Fibroblast of skin of abdomen (primary cell): ENCODE measurements around the gene HAO2. TPM values are rescaled to one million over a fixed set of nuclear protein-coding genes. Genes with fewer than 3 reads are reported as not detected.
"Not testable (repeated sequence)": the region's sequence is repeated elsewhere in the genome, so short reads cannot be mapped to it uniquely, and the experiment has no call there.

ENCODE experiments used
- DNase-seq: peaks from one replicate; pipeline ENCODE4 v3.0.0-alpha.2; 2013
- polyA plus RNA-seq, 2 experiments: library from polyadenylated mRNA; unstranded; fragments of 120-200 nt; gene quantifications; one replicate each; pipeline ENCODE4 v1.2.1, GENCODE V29; 2013; ENCODE audit not compliant: insufficient read length in 2 of 2

Gene HAO2
- polyA plus RNA-seq (2013, experiment 1 of 2; ENCODE audit: insufficient read length): not detected
- not detected for polyA plus RNA-seq (2013, experiment 2 of 2; ENCODE audit: insufficient read length)

- DNase-seq: no peak
Observed at GRCh38 chr1:119368554-119368953, at the start of gene HAO2. Gene HAO2, plus strand, starts transcription at chr1:119368785. Its CDS starts 12,301 bp downstream, at chr1:119381086.

- no peak for DNase-seq
Observed at GRCh38 chr1:119320100-119320499, 48.5 kb upstream of the HAO2 start.

- DNase-seq: no peak
Observed at GRCh38 chr1:119321666-119322419, 46.7 kb upstream of the HAO2 start.

DNA sequence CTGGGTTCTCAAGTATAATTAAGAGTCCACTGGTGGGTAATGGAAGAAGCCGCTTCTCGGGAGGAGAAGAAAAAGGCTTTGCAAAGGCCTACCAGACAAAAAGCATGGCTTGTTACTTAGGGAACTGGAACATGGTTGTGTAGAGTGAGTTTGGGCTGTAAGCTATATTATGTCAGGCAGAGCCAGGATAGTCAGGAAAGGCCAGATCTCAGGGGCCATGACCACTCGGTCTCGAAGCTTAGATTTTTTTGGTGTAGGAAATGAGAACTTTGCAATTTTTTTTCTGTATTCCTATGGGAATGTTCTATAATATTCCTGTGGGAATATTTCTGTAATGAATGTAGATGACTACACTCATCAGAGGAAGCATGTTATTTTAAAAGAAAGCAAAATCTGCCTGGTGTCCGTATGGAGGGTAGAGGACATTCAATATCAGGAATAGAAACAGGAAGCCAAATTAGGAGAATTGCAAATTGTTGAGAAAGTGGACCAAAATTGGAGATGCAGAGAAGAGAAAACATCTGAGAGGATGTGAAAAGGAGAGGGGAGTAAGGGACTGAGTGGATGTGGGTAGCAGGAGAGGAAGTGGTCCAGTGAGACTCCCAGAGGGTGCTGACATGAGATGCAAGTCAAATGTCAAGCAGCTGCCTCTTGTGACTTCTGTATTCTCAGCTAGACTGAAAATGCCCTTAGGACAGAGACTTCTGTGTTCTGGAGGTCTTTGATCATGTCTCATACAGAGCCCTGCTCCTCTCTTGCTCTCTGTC lies 45.2 kb upstream of the HAO2 start:
- DNase-seq: no peak

- no peak for DNase-seq
Observed at GRCh38 chr1:119324198-119324597, 44.4 kb upstream of the HAO2 start.

DNA sequence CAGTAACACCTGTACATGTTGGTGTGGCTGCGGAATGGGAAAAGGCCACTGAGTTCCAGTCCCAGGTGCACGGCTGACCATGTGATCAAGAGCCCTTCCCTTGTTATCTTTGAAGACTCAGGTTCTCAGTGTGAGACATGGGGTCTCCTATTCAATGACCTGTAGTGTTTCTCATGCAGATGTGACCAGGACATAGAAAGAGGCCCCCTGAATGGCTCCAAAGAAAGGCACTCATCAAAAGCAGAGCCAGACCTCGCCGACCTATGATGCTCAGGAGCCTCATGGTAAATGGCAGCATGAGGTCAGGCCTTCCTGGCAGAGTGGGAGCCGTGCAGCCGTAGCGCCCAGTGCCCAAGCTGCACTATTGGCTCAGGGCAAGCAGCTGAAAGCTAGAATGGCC lies 42.3 kb upstream of the HAO2 start:
- DNase-seq: no peak

DNA sequence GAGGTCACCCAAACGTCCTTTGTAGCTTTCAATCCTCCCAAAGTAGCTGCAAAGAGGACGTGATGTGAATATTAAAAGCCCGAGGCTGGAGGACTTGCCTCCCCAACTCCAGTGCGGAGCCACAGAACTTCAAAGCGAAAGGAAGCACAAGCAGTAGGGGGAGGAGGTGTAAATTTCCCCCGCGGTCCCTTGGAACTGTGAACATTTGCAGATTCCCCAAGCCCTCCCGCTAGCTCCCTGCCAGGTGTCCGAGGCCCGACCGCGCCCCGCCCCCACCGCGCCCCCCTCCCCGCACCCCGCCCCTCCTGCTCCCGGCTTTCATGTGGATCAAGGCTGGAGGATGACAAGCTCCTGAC lies 41.5 kb upstream of the HAO2 start:
- no peak for DNase-seq

GRCh38 chr1:119327450-119328155 lies 41.0 kb upstream of the HAO2 start:
- peak; percentile 61 for DNase-seq

GRCh38 chr1:119329541-119330461 lies 38.8 kb upstream of the HAO2 start:
- DNase-seq: no peak

- no peak for DNase-seq
Observed at GRCh38 chr1:119330466-119331189, 38.0 kb upstream of the HAO2 start.

DNA sequence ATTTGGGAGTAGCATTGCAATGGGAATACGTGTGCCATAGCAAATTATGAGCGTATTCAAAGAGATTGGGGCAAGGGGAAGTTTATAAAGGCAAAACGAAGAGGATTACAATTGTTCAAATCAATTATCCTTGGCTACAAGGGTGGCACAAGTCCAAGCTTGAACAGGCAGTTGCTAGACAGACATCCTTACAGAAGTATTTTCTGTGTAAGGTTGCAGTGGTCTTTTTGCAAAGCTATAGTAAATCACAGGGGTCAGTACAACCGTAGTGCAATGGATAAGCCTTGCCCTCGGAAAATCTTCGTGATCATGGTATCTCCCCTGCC lies 37.4 kb upstream of the HAO2 start:
- DNase-seq: no peak

GRCh38 chr1:119331915-119332314 lies 36.7 kb upstream of the HAO2 start:
- DNase-seq: no peak

DNA sequence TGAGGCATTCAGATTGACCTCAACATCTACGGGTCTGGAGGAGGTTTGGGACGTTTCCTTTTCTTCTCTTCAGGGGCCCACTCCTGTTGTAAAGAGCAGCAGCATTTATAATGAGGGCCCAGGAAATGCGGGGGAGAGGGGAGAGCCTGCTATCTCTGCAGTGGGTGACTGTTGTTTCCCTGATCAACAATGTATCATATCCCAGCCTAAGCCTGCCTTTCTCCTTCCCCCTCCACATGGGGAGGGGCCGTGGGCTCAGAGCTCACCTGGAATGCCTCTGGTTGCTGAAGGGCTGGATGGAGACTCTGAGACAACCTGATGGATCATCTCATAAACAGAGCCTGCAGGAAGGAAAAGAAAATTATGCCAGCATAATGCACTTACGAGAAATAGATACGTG lies 36.0 kb upstream of the HAO2 start:
- DNase-seq: no peak

DNA sequence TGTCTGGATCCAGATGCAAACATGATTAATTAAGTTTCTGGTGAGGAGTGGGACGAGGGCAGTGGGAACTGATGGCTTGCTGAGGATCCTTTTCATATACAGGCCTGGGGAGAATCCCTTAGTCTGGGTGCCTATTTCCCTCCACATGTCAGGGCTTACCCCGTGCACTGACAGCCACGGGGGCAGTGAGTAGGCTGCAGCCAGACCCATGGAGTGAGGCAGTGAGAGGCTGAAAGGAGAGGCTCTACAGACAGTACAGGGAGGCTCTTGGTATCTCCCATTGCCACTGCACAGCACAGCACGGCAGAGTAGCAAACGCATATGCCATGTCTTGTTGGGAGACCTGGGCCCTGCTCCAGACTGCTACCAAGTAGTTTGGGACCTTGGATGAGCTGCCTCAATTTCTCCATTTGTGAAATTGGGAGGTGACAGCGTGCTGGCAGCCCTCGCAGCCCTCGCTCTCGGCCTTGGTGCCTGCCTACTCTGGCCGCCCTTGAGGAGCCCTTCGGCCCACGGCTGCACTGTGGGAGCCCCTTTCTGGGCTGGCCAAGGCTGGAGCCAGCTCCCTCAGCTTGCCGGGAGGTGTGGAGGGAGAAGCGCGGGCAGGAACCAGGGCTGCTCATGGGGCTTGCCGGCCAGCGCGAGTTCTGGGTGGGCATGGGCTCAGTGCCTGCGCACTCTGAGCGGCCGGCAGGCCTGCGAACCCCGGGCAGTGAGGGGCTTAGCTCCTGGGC lies 35.3 kb upstream of the HAO2 start:
- DNase-seq: no peak

DNA sequence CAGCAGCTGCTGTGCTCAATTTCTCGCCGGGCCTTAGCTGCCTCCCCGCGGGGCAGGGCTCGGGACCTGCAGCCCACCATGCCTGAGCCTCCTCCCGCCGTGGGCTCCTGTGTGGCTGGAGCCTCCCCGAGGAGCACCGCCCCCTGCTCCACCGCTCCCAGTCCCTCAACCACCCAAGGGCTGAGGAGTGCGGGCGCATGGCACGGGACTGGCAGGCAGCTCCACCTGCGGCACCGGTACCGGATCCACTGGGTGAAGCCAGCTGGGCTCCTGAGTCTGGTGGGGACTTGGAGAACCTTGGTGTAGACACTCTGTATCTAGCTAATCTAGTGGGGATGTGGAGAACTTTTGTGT lies 34.7 kb upstream of the HAO2 start:
- DNase-seq: not testable (repeated sequence)

- DNase-seq: no peak
Observed at GRCh38 chr1:119336848-119337247, 31.7 kb upstream of the HAO2 start.

DNA sequence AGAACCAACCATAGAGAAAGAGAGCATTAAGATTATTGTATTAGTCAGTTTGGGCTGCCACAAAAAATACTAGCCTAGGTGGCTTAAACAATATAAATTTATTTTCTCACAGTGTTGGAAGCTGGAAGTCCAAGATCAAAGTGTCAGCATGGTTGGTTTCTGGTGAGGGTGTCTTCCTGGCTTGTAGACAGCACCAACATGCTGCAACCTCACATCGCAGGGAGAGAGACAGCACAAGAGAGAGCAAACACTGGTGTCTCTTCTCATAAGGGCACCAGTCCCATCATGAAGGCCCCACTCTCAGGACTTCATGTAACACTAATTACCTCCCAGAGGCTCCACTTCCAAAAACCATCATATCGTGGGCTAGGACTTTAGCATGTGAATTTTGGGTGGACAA lies 30.6 kb upstream of the HAO2 start:
- DNase-seq: no peak

DNA sequence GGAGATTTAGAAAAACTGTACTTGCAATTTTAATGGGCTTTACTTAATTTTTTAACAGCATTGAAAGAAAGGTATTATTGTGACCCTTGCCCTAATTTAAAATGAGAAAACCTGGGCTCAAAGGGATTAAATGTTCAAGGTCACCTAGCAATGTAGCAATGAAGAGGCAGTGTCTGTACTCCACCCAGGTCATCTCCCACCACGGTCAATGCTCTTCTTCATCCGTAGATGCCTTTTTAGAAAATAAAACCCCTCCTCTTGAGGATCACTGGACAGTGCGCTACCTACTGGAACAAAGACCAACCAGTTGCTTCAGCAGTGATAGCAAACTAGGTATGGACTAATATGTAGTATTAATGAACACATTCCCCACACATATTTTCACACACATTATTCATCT lies 29.8 kb upstream of the HAO2 start:
- DNase-seq: no peak

DNA sequence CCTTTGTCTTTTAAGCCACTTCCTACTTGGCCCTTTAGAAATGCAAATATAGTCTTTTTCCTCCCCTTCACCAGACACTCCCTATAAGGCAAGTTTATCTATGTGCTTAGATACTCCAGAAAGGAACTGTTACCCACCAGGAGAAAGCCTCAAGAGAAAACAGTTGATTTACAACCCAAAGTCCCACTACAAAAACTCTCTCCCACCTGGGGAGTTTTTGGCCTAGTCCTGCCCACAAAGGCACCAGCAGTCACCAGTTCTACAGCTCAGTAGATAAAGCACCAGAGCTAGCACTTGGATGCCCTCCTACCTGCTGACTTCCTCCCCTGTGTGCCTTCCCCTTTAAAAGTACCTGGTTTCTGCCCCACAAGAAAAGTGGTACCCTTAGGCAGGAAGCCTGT lies 27.7 kb upstream of the HAO2 start:
- no peak for DNase-seq

- no peak for DNase-seq
Observed at GRCh38 chr1:119341372-119341947, 27.1 kb upstream of the HAO2 start.

GRCh38 chr1:119345398-119345797 lies 23.2 kb upstream of the HAO2 start:
- DNase-seq: no peak
